Astrocyte (in vitro differentiated cells and primary cell): ENCODE measurements around the gene ACOT12. TPM values are rescaled to one million over a fixed set of nuclear protein-coding genes. Genes with fewer than 3 reads are reported as not detected.

Source experiments
- DNase-seq: peaks from one replicate; pipeline ENCODE4 v3.0.0-alpha.2; 2010; ENCODE audit warnings: low read depth
- FAIRE-seq: peaks from 2 replicates; lab custom pipeline; 2011; peaks lifted over from hg19 to GRCh38; lab: Jason Lieb, UNC
- H2AFZ ChIP-seq: 2 replicates; pipeline ENCODE4 v1.6.0; 2012; ENCODE audit warnings: low read depth, low read length, inconsistent platforms
- H3K27ac ChIP-seq: 2 replicates; pipeline ENCODE4 v1.5.1; 2011; ENCODE audit warnings: low read depth, low read length, inconsistent platforms
- H3K27me3 ChIP-seq: 2 replicates; pipeline ENCODE4 v1.6.0; 2011; ENCODE audit warnings: low read length, inconsistent platforms; ENCODE audit not compliant: insufficient read depth
- H3K36me3 ChIP-seq: 2 replicates; pipeline ENCODE4 v1.5.1; 2011; ENCODE audit warnings: low read length, inconsistent platforms; ENCODE audit not compliant: insufficient read depth
- H3K4me1 ChIP-seq: 2 replicates; pipeline ENCODE4 v1.5.1; 2011; ENCODE audit warnings: low read length, inconsistent platforms; ENCODE audit not compliant: insufficient read depth
- H3K4me2 ChIP-seq: 2 replicates; pipeline ENCODE4 v1.6.0; 2012; ENCODE audit warnings: low read length, inconsistent platforms
- H3K4me3 ChIP-seq: 2 replicates; pipeline ENCODE4 v1.5.1; 2011; ENCODE audit warnings: low read depth, mild to moderate bottlenecking, low read length, inconsistent platforms; ENCODE audit not compliant: insufficient read depth
- H3K79me2 ChIP-seq: 2 replicates; pipeline ENCODE4 v1.6.0; 2012; ENCODE audit warnings: mild to moderate bottlenecking, low read length, inconsistent platforms; ENCODE audit not compliant: insufficient read depth
- H3K9ac ChIP-seq: 2 replicates; pipeline ENCODE4 v1.6.0; 2012; ENCODE audit warnings: mild to moderate bottlenecking, low read length, inconsistent platforms
- H3K9me3 ChIP-seq: 2 replicates; pipeline ENCODE4 v1.5.1; 2012; ENCODE audit warnings: low read depth, mild to moderate bottlenecking, low read length, inconsistent platforms; ENCODE audit not compliant: insufficient read depth
- H4K20me1 ChIP-seq: 2 replicates; pipeline ENCODE4 v1.6.0; 2012; ENCODE audit warnings: low read length, inconsistent platforms; ENCODE audit not compliant: insufficient read depth
- H3K27ac Mint-ChIP-seq: one replicate; pipeline ENCODE4 v1.8.0; 2021; ENCODE audit warnings: mild to moderate bottlenecking, mixed read lengths; ENCODE audit not compliant: unreplicated experiment
- H3K27me3 Mint-ChIP-seq: one replicate; pipeline ENCODE4 v1.8.0; 2021; ENCODE audit warnings: low read depth, mixed read lengths; ENCODE audit not compliant: unreplicated experiment
- H3K36me3 Mint-ChIP-seq: one replicate; pipeline ENCODE4 v1.8.0; 2021; ENCODE audit warnings: low read depth, mixed read lengths; ENCODE audit not compliant: unreplicated experiment
- H3K4me1 Mint-ChIP-seq: one replicate; pipeline ENCODE4 v1.8.0; 2021; ENCODE audit warnings: low read depth, mixed read lengths; ENCODE audit not compliant: unreplicated experiment
- H3K4me3 Mint-ChIP-seq: one replicate; pipeline ENCODE4 v1.8.0; 2021; ENCODE audit warnings: mild to moderate bottlenecking, moderate library complexity, mixed read lengths; ENCODE audit not compliant: unreplicated experiment
- H3K9me3 Mint-ChIP-seq: one replicate; pipeline ENCODE4 v1.8.0; 2021; ENCODE audit warnings: mild to moderate bottlenecking, mixed read lengths; ENCODE audit not compliant: unreplicated experiment
- EZH2 ChIP-seq: IDR thresholded peaks from 2 replicates; pipeline ENCODE4 v1.6.1; 2012; ENCODE audit warnings: mild to moderate bottlenecking, low read length, inconsistent platforms; ENCODE audit not compliant: insufficient read depth
- total RNA-seq: library from RNA; stranded (reverse); gene quantifications from 2 replicates; pipeline ENCODE4 v1.2.1, GENCODE V29; 2021
- TF ChIP-seq, protein P1 (sequence below): IDR thresholded peaks from 2 replicates; pipeline ENCODE4 v1.5.1; 2011; ENCODE audit warnings: low read depth, mild to moderate bottlenecking, inconsistent platforms, low read length, moderate library complexity; ENCODE audit not compliant: insufficient read depth

ACOT12 gene
- total RNA-seq, 1 donor from 2014 or later = 0.09 TPM

DNA sequence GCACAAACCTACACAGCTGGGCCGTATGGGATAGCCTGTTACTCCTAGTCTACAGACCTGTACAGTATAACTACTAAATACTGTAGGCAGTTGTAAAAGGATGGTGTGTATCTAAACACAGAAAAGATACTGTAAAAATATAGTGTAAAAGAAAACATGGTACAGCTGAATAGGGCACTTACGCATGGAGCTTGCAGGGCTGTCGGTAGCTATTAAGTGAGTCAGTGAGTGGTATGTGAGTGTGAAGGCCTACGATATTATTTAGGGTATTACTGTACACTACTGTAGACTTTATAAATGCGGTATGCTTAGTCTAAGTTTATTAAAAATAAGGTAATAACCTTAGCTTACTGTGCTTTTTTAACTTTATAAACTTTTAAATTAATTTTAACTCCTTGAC is 91.3 kb downstream of the ACOT12 start:
- H3K36me3 Mint-ChIP-seq = no peaks in the 10 kb centered on the region
- no peaks in the 10 kb centered on the region for H3K27me3 ChIP-seq
- H3K4me3 ChIP-seq = peak overlapping the region; percentile 96
- H3K79me2 ChIP-seq = peaks cover 80% of the 10 kb centered on the region
- H3K4me3 Mint-ChIP-seq = peak overlapping the region; percentile 98
- no peaks in the 10 kb centered on the region for H4K20me1 ChIP-seq
- peak overlapping the region; percentile 91 for H3K4me2 ChIP-seq
- H3K9ac ChIP-seq = peak overlapping the region; percentile 97
- H3K27ac Mint-ChIP-seq = peak overlapping the region; percentile 98
- peaks cover 19% of the 10 kb centered on the region for H3K4me1 Mint-ChIP-seq
- peak overlapping the region; percentile 97 for H3K27ac ChIP-seq
- peaks cover 10% of the 10 kb centered on the region for H3K4me1 ChIP-seq
- TF ChIP-seq, protein P1, sequence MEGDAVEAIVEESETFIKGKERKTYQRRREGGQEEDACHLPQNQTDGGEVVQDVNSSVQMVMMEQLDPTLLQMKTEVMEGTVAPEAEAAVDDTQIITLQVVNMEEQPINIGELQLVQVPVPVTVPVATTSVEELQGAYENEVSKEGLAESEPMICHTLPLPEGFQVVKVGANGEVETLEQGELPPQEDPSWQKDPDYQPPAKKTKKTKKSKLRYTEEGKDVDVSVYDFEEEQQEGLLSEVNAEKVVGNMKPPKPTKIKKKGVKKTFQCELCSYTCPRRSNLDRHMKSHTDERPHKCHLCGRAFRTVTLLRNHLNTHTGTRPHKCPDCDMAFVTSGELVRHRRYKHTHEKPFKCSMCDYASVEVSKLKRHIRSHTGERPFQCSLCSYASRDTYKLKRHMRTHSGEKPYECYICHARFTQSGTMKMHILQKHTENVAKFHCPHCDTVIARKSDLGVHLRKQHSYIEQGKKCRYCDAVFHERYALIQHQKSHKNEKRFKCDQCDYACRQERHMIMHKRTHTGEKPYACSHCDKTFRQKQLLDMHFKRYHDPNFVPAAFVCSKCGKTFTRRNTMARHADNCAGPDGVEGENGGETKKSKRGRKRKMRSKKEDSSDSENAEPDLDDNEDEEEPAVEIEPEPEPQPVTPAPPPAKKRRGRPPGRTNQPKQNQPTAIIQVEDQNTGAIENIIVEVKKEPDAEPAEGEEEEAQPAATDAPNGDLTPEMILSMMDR = no peak
- no peak for TF ChIP-seq EZH2
- no peaks in the 10 kb centered on the region for H3K9me3 ChIP-seq
- no peaks in the 10 kb centered on the region for H3K9me3 Mint-ChIP-seq
- H3K36me3 ChIP-seq = peaks cover 6% of the 10 kb centered on the region
- H2AFZ ChIP-seq = no peak overlapping the region
- DNase-seq = peak; percentile 27
- no peaks in the 10 kb centered on the region for H3K27me3 Mint-ChIP-seq
- no peak for FAIRE-seq

DNA sequence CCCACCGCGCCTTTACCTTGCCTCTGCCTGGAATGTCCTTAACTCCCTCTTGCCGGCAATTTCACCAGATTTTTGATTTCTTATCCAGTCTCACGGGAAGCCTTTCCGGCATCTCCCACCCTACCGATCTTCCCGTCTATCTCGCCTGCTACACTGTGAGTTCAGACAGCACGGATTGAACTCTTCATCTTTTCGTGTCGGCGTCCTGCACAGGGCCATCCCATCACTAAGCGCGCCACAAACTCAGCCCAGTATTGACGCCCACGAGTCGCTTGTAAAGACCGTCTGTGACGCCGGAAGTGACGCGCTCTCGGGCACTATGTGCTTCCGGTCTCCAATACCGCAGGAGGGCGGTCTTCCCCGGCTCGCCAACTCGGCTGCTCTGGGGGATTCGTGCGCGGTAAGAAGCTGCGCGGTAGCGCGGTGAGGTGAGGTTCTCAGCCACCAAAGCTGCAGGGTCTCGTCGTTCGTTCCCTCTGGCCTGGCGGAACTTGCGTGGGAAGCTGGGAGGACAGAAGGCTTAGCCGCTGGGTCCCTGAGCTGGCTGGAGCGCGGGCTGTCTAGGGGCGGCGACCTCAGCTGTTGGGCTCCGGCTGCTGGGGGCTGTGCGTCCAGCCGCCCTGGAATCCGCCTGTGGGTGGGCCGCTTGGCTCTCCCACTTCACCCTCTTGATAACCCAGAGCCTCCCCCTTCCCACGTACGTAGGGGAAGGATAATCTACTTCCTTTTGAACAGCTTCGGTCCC is 92.5 kb downstream of the ACOT12 start, which contains the start of gene ZCCHC9:
ZCCHC9 (plus strand) TSS at position 317 of the 745 bp plus-strand sequence. CDS start 3,171 bp downstream, outside the sequence.
- TF ChIP-seq, protein P1 = no peak
- no peak for TF ChIP-seq EZH2
- H2AFZ ChIP-seq = peak within 1 kb of the TSS; percentile 91
- no peaks in the 10 kb centered on the region for H4K20me1 ChIP-seq
- peaks cover 6% of the 10 kb centered on the region for H3K36me3 ChIP-seq
- H3K27me3 ChIP-seq = no peaks in the 10 kb centered on the region
- peak within 1 kb of the TSS; percentile 91 for H3K4me2 ChIP-seq
- peak within 1 kb of the TSS; percentile 96 for H3K4me3 ChIP-seq
- H3K9ac ChIP-seq = peak within 1 kb of the TSS; percentile 97
- DNase-seq (peak; percentile 93), FAIRE-seq (peak; percentile 49)
- Mint-ChIP-seq H3K4me3 (peak within 1 kb of the TSS; percentile 98), H3K27ac (peak within 1 kb of the TSS; percentile 98), H3K4me1 (peaks cover 19% of the 10 kb centered on the region), H3K9me3 (no peaks in the 10 kb centered on the region), H3K27me3 (no peaks in the 10 kb centered on the region), H3K36me3 (no peaks in the 10 kb centered on the region)
- no peaks in the 10 kb centered on the region for H3K9me3 ChIP-seq
- H3K27ac ChIP-seq = peak within 1 kb of the TSS; percentile 97
- H3K79me2 ChIP-seq = peaks cover 76% of the 10 kb centered on the region
- peaks cover 10% of the 10 kb centered on the region for H3K4me1 ChIP-seq

DNA sequence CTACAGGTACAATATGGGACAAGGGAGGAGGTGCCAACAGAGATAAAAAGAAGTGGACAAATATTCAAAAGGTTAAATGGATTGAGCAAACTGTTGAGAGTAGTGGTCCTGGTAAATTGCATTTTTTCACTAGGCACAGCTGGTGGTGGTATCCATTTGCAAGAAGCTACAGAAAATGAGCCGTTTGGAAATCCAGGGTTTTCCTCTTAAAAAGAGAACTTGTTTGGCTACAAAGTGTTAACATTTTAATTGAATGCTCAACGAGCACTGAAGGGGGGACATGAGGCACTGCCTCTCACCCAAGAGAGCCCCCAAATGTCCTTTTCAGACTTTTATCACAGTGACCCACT is 93.0 kb downstream of the ACOT12 start:
- Mint-ChIP-seq H3K9me3 (no peaks in the 10 kb centered on the region), H3K27me3 (no peaks in the 10 kb centered on the region)
- peaks cover 71% of the 10 kb centered on the region for H3K79me2 ChIP-seq

More for the DNA sequence above, 93.0 kb downstream of the ACOT12 start:
- Mint-ChIP-seq H3K4me3 (peak overlapping the region; percentile 98), H3K4me1 (peaks cover 19% of the 10 kb centered on the region), H3K27ac (peak overlapping the region; percentile 98), H3K36me3 (no peaks in the 10 kb centered on the region)
- Histone ChIP-seq H3K36me3 (peaks cover 6% of the 10 kb centered on the region), H3K27me3 (no peaks in the 10 kb centered on the region), H4K20me1 (no peaks in the 10 kb centered on the region), H3K4me1 (peaks cover 10% of the 10 kb centered on the region), H3K27ac (peak overlapping the region; percentile 97), H3K9me3 (no peaks in the 10 kb centered on the region), H3K4me3 (peak overlapping the region; percentile 96), H3K9ac (peak overlapping the region; percentile 97), H3K4me2 (peak overlapping the region; percentile 91), H2AFZ (peak overlapping the region; percentile 91)
- FAIRE-seq (no peak), DNase-seq (no peak)
- no peak for TF ChIP-seq EZH2
- TF ChIP-seq, protein P1 = no peak
